ENCODE results near the gene CYB561D1. TPM values are rescaled to one million over a fixed set of nuclear protein-coding genes. Genes with fewer than 3 reads are reported as not detected.

The CYB561D1 gene
- total and polyA plus RNA-seq, 2 of the 13 experiments (the other 11 are each of a cell fraction or from before 2014, with no cell fraction given), result 3.9 to 4.1 TPM

- TF ChIP-seq STAT5B (CRISPR knock-in tag; IDR thresholded peaks at IDR 0.05), result no peak; the same call in 1 of the 2 replicates
- no peak for TF ChIP-seq TBX3 (IDR thresholded peaks at IDR 0.05; ENCODE audit: borderline replicate concordance)
- TF ChIP-seq ZNF318 (CRISPR knock-in tag; IDR thresholded peaks at IDR 0.05), result no peak
- TF ChIP-seq ZNF160 (CRISPR knock-in tag; IDR thresholded peaks at IDR 0.05), result no peak; the same call in 1 of the 2 replicates
- no peak for TF ChIP-seq LCORL (IDR thresholded peaks at IDR 0.05)
- peak; percentile 67; the same call in 1 of the 2 replicates for TF ChIP-seq LCORL (CRISPR knock-in tag; IDR thresholded peaks at IDR 0.05)
- peak; percentile 60 for TF ChIP-seq ZNF609 (CRISPR knock-in tag; IDR thresholded peaks at IDR 0.05; ENCODE audit: borderline replicate concordance)
- TF ChIP-seq ZZZ3 (CRISPR knock-in tag; IDR thresholded peaks at IDR 0.05; ENCODE audit: borderline replicate concordance), result peak; percentile 67; the same call in 1 of the 2 replicates
- peak; percentile 4; the same call in 1 of the 2 replicates for TF ChIP-seq MED13 (CRISPR knock-in tag; IDR thresholded peaks at IDR 0.05)
- peak; percentile 83; the same call in 1 of the 2 replicates for TF ChIP-seq ZNF691 (CRISPR knock-in tag; IDR thresholded peaks at IDR 0.05; ENCODE audit: borderline replicate concordance, low read depth)
- no peak for TF ChIP-seq ZNF629 (CRISPR knock-in tag; conservative IDR thresholded peaks at IDR 0.05)
- no peak for TF ChIP-seq ZNF670 (CRISPR knock-in tag; IDR thresholded peaks at IDR 0.05; ENCODE audit: borderline replicate concordance)
- 0 out of 2 replicates have a peak, but pooled peaks have one; percentile 21 for TF ChIP-seq RNF2 (conservative IDR thresholded peaks at IDR 0.05; ENCODE audit: low read depth)
- TF ChIP-seq RAD21 (CRISPR knock-in tag; IDR thresholded peaks at IDR 0.05), result no peak
Observed at GRCh38 chr1:109548321-109549267, 54.7 kb downstream of the CYB561D1 start, which contains the start of gene GNAI3 (continued).
